ENCODE measurements around the gene EXOC6B.

The EXOC6B gene

GRCh38 chr2:72712977-72713376 lies 112.9 kb downstream of the EXOC6B start:
- no peak overlapping the region for H3K27ac ChIP-seq (ENCODE audit: extremely low read depth, low read depth, low read length)
- H3K4me1 ChIP-seq (ENCODE audit: control insufficient read depth, insufficient read depth, low read length) = peaks cover 5% of the 10 kb centered on the region; the same call in 1 of the 2 replicates
- peaks cover 6 to 8% of the 10 kb centered on the region in 2 experiments; a peak in 2 of 3 replicates for H3K36me3 ChIP-seq (ENCODE audit: control insufficient read depth in 2 of 2, insufficient read depth in 1 of 2, low read length in 2 of 2)
- ChIA-PET POLR2A (no interaction called here), CTCF (no interaction called here)
- H3K4me3 ChIP-seq (ENCODE audit: low read depth, low read length) = no peak overlapping the region
- TF ChIP-seq AEBP2 (tag by site-specific recombination; IDR thresholded peaks at IDR 0.05; ENCODE audit: borderline replicate concordance) (no peak), ZNF18 (tag by site-specific recombination; IDR thresholded peaks at IDR 0.05) (no peak), ZNF146 (tag by site-specific recombination; IDR thresholded peaks at IDR 0.05) (no peak), ZNF639 (tag by site-specific recombination; IDR thresholded peaks at IDR 0.05) (no peak)
- H3K9me3 ChIP-seq (ENCODE audit: control insufficient read depth, insufficient read depth, low read depth, low read length) = no peaks in the 10 kb centered on the region

- Histone ChIP-seq H3K4me3 (ENCODE audit: low read depth, low read length) (no peak overlapping the region), H3K9me3 (ENCODE audit: control insufficient read depth, insufficient read depth, low read depth, low read length) (no peaks in the 10 kb centered on the region), H3K36me3 (ENCODE audit: control insufficient read depth in 2 of 2, insufficient read depth in 1 of 2, low read length in 2 of 2) (peaks cover 2 to 6% of the 10 kb centered on the region in 2 experiments; a peak in 2 of 3 replicates), H3K4me1 (ENCODE audit: control insufficient read depth, insufficient read depth, low read length) (peaks cover 5% of the 10 kb centered on the region; the same call in 1 of the 2 replicates), H3K27ac (ENCODE audit: extremely low read depth, low read depth, low read length) (no peak overlapping the region)
- ChIA-PET POLR2A (no interaction called here), CTCF (no interaction called here)
- no peak for TF ChIP-seq ZNF18 (tag by site-specific recombination; IDR thresholded peaks at IDR 0.05)
- TF ChIP-seq KLF7 (tag by site-specific recombination; IDR thresholded peaks at IDR 0.05; ENCODE audit: borderline replicate concordance) = no peak
- no peak for TF ChIP-seq ZNF155 (tag by site-specific recombination; IDR thresholded peaks at IDR 0.05)
- TF ChIP-seq ZNF23 (tag by site-specific recombination; IDR thresholded peaks at IDR 0.05; ENCODE audit: borderline replicate concordance) = no peak
- no peak for TF ChIP-seq GFI1B (tag by site-specific recombination; IDR thresholded peaks at IDR 0.05)
- TF ChIP-seq ZNF677 (tag by site-specific recombination; IDR thresholded peaks at IDR 0.05) = no peak
- no peak for TF ChIP-seq SCRT1 (tag by site-specific recombination; IDR thresholded peaks at IDR 0.05; ENCODE audit: borderline replicate concordance)
- no peak for TF ChIP-seq SETDB1 (IDR thresholded peaks at IDR 0.05; ENCODE audit: insufficient read length, low read length)
- no peak for TF ChIP-seq ZNF521 (tag by site-specific recombination; IDR thresholded peaks at IDR 0.05)
- no peak for TF ChIP-seq ZNF202 (tag by site-specific recombination; IDR thresholded peaks at IDR 0.05; ENCODE audit: borderline replicate concordance)
- no peak for TF ChIP-seq ZNF555 (tag by site-specific recombination; conservative IDR thresholded peaks at IDR 0.05)
- no peak for TF ChIP-seq ZNF16 (tag by site-specific recombination; IDR thresholded peaks at IDR 0.05; ENCODE audit: low read depth)
These were observed 113.5 kb downstream of the EXOC6B start for GRCh38 chr2:72712304-72712703.
